Ovary (tissue), 3 donors: ENCODE data around the gene NXNL1.

Experiments used
- CTCF ChIP-seq, 3 donors: fragments of 450-650 bp in 2 of 3; fragments of 200-600 bp in 1 of 3; IDR thresholded peaks; one replicate each; pipeline versions ENCODE4 v1.5.1 to v1.8.0; 2016 to 2022; ENCODE audit warnings: antibody characterized with exemption in 3 of 3, mild to moderate bottlenecking in 1 of 3
- POLR2A ChIP-seq: fragments of 450-650 bp; IDR thresholded peaks from one replicate; pipeline ENCODE4 v1.6.1; 2017; ENCODE audit warnings: antibody characterized with exemption, mild to moderate bottlenecking, moderate library complexity
- donor health status: DM: no; HTN: no; CAD: no.

DNA sequence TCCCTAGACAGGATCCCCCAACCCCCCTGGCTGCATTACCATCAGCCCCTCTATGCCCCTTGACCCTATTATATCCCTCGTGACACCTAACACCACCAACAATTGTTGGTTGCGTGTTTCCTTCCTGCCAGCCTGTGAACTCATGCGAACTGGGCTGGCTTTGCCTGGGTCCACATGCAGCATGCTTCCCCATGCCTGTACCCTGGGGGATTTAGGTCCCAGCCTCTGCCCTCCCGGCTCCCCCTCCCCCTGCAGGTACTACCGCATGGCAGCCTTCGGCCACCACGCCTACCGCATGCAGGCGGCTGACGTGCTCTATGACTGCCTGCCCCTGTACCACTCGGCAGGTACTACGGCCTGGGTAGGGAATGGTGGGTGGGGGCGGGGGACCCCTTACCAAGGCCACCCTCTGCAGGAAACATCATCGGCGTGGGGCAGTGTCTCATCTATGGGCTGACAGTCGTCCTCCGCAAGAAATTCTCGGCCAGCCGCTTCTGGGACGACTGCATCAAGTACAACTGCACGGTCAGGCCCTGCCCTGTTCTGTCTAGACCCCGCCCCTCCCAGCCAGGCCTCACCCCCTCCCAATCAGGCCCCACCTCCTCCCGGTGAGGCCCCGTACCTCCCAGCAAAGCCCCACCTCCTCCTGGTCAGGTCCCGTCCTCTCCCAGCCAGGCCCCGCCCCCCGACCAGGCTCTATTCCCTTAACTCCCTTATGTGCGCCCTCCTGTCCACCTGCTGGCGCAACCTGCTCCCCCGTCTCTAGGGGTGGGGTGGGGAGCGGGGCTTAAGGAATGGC is 28.1 kb upstream of the NXNL1 start:
- TF ChIP-seq CTCF (IDR thresholded peaks at IDR 0.05) (no peak), POLR2A (no peak)
